GM23248 (cell line): ENCODE results near the gene B4GALNT1. TPM values are rescaled to one million over a fixed set of nuclear protein-coding genes. Genes with fewer than 3 reads are reported as not detected.

Source experiments
- DNase-seq: peaks from one replicate; pipeline ENCODE4 v3.0.0-alpha.2; 2015
- H2AFZ ChIP-seq: fragments of 200-600 bp; sonication (generic); 2 replicates; pipeline ENCODE4 v1.6.1; 2016; ENCODE audit warnings: antibody characterized with exemption
- H3F3A ChIP-seq: fragments of 200-600 bp; sonication (generic); 2 replicates; pipeline ENCODE4 v1.6.1; 2016; ENCODE audit warnings: mild to moderate bottlenecking, antibody characterized with exemption, mixed run types; ENCODE audit not compliant: insufficient read depth
- H3K27ac ChIP-seq: fragments of 200-600 bp; sonication (generic); 2 replicates; pipeline ENCODE4 v1.5.1; 2016; ENCODE audit warnings: mild to moderate bottlenecking
- H3K27me3 ChIP-seq: fragments of 200-600 bp; sonication (generic); replicated peaks from 2 replicates; pipeline ENCODE4 v1.6.1; 2016; ENCODE audit warnings: mild to moderate bottlenecking; ENCODE audit not compliant: insufficient read depth
- H3K36me3 ChIP-seq: fragments of 200-600 bp; sonication (generic); 2 replicates; pipeline ENCODE4 v1.6.1; 2016; ENCODE audit warnings: low read depth, mild to moderate bottlenecking
- H3K4me1 ChIP-seq: fragments of 200-600 bp; sonication (generic); 2 replicates; pipeline ENCODE4 v1.6.1; 2016; ENCODE audit warnings: mild to moderate bottlenecking; ENCODE audit not compliant: insufficient read depth
- H3K4me2 ChIP-seq: fragments of 200-600 bp; sonication (generic); one replicate; pipeline ENCODE4 v1.6.1; 2016; ENCODE audit warnings: mild to moderate bottlenecking; ENCODE audit not compliant: unreplicated experiment
- H3K4me3 ChIP-seq: fragments of 200-600 bp; sonication (generic); 2 replicates; pipeline ENCODE4 v1.5.1; 2016; ENCODE audit warnings: mild to moderate bottlenecking
- H3K79me2 ChIP-seq: fragments of 200-600 bp; sonication (generic); 2 replicates; pipeline ENCODE4 v1.6.1; 2016; ENCODE audit warnings: mild to moderate bottlenecking; ENCODE audit not compliant: insufficient read depth
- H3K9ac ChIP-seq: fragments of 200-600 bp; sonication (generic); 2 replicates; pipeline ENCODE4 v1.6.1; 2016; ENCODE audit warnings: mild to moderate bottlenecking
- H3K9me2 ChIP-seq: fragments of 200-600 bp; sonication (generic); 2 replicates; pipeline ENCODE4 v1.6.1; 2016; ENCODE audit warnings: mixed run types, mild to moderate bottlenecking, moderate library complexity; ENCODE audit not compliant: insufficient read depth
- H3K9me3 ChIP-seq: fragments of 200-600 bp; sonication (generic); one replicate; pipeline ENCODE4 v1.6.1; 2017; ENCODE audit warnings: low read depth
- H4K20me1 ChIP-seq: fragments of 200-600 bp; sonication (generic); 2 replicates; pipeline ENCODE4 v1.6.0; 2016; ENCODE audit not compliant: insufficient read depth
- EZH2 ChIP-seq: fragments of 200-600 bp; sonication (generic); IDR thresholded peaks from 2 replicates; pipeline ENCODE4 v1.6.1; 2018; ENCODE audit warnings: antibody characterized with exemption, mild to moderate bottlenecking; ENCODE audit not compliant: insufficient read depth, poor library complexity, severe bottlenecking
- EZH2phosphoT487 ChIP-seq: fragments of 200-600 bp; sonication (generic); IDR thresholded peaks from 2 replicates; pipeline ENCODE4 v1.6.1; 2018; ENCODE audit warnings: antibody characterized with exemption, moderate library complexity, mild to moderate bottlenecking, low read depth; ENCODE audit not compliant: insufficient read depth
- WGBS, 2 experiments: methylation state at CpG; one replicate each; pipeline ENCODE4 v1.1.6; 2015 to 2017; ENCODE audit warnings: low lambda C conversion rate in 2 of 2, low coverage in 1 of 2; ENCODE audit errors: missing lambda C conversion rate in 2 of 2; 5-methylcytosine and 5-hydroxymethylcytosine counted together
- in situ Hi-C: fragments of 300-500 bp; cut with MboI; formaldehyde crosslinking; loops from 2 replicates; pipeline ENCODE4 v1.15.0; 2020
- polyA plus RNA-seq: library from polyadenylated mRNA; unstranded; fragments of >200 nt; fragmentation: Nextera tagmentation; extraction: Ambion mirVana; gene quantifications from 2 replicates; pipeline ENCODE4 v1.2.1, GENCODE V29; 2016
- total RNA-seq: library from RNA; depleted of rRNA; stranded (reverse); fragments of >200 nt; shearing (Covaris generic); gene quantifications from 2 replicates; pipeline ENCODE4 v1.2.3, GENCODE V29; 2014

The B4GALNT1 gene
- total and polyA plus RNA-seq, 2 experiments from 2014 or later = 5.4 to 8.6 TPM

GRCh38 chr12:57622293-57623245, 10.4 kb downstream of the B4GALNT1 start:
- no peak overlapping the region for H2AFZ ChIP-seq
- H3K4me2 ChIP-seq = no peak overlapping the region
- no peak for DNase-seq
- in situ Hi-C loops = no loop called here
- H3K36me3 ChIP-seq = no peaks in the 10 kb centered on the region
- H3K27me3 ChIP-seq = peaks cover 14% of the 10 kb centered on the region
- H3K9me3 ChIP-seq = no peaks in the 10 kb centered on the region
- H3K27ac ChIP-seq = no peak overlapping the region
- no peaks in the 10 kb centered on the region for H4K20me1 ChIP-seq
- H3K4me1 ChIP-seq = peaks cover 3% of the 10 kb centered on the region; the same call in 1 of the 2 replicates
- H3K79me2 ChIP-seq = no peaks in the 10 kb centered on the region
- no peak for TF ChIP-seq EZH2phosphoT487
- no peak for TF ChIP-seq EZH2
- 78 to 81% methylated on average over 9 of the region's 9 CpGs for WGBS, 2 experiments
- peaks cover 6% of the 10 kb centered on the region; the same call in 1 of the 2 replicates for H3F3A ChIP-seq
- no peak overlapping the region for H3K9ac ChIP-seq
- H3K9me2 ChIP-seq = no peaks in the 10 kb centered on the region
- no peak overlapping the region for H3K4me3 ChIP-seq

- Histone ChIP-seq H3K9me2 (no peaks in the 10 kb centered on the region), H2AFZ (peak overlapping the region; percentile 68), H3K79me2 (no peaks in the 10 kb centered on the region), H3K4me2 (peak overlapping the region; percentile 69), H3K9me3 (no peaks in the 10 kb centered on the region), H3K4me3 (peak overlapping the region; percentile 68), H3K4me1 (peaks cover 4% of the 10 kb centered on the region), H4K20me1 (no peaks in the 10 kb centered on the region), H3F3A (peaks cover 6% of the 10 kb centered on the region; the same call in 1 of the 2 replicates), H3K27me3 (peaks cover 14% of the 10 kb centered on the region), H3K9ac (peak overlapping the region; percentile 40; the same call in 1 of the 2 replicates), H3K36me3 (no peaks in the 10 kb centered on the region), H3K27ac (no peak overlapping the region)
- 5% methylated on average over 49 of the region's 49 CpGs for WGBS, 2 experiments
- in situ Hi-C loops = no loop called here
- TF ChIP-seq EZH2 (no peak), EZH2phosphoT487 (no peak)
- DNase-seq = peak; percentile 61
Observed at GRCh38 chr12:57621497-57622292, 11.3 kb downstream of the B4GALNT1 start.

DNA sequence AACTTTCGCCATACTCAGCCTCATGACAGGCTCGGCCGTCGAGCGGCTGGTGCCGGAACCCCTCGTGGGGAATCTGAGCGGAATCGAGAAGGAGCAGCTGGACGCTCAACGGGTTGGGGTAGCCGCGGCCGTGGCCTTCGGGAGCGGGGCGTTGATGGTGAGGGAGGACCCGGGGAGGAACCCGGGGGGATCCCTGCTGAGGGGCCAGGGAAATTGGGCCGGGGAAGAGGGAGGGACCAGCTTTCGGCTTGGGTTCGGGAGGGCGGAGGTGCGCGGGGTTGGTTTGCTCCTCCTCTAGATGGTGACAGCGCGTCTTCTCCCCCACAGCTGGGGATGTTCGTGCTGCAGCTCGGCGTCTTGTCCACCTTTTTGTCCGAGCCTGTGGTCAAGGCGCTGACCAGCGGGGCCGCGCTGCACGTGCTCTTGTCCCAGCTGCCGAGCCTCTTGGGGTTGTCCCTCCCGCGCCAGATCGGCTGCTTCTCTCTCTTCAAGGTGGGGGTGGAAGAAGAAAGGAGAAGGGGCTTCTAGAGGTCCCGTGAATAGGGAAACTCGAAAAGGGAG, 12.0 kb downstream of the B4GALNT1 start:
- Histone ChIP-seq H3K79me2 (no peaks in the 10 kb centered on the region), H2AFZ (peak overlapping the region; percentile 68), H3K27me3 (peaks cover 14% of the 10 kb centered on the region), H3K4me1 (peaks cover 11% of the 10 kb centered on the region), H3K9me3 (no peaks in the 10 kb centered on the region), H3K36me3 (no peaks in the 10 kb centered on the region), H4K20me1 (no peaks in the 10 kb centered on the region), H3K9ac (peak overlapping the region; percentile 40; the same call in 1 of the 2 replicates), H3K27ac (no peak overlapping the region), H3K4me3 (peak overlapping the region; percentile 68), H3K4me2 (peak overlapping the region; percentile 69), H3K9me2 (no peaks in the 10 kb centered on the region), H3F3A (peaks cover 6% of the 10 kb centered on the region; the same call in 1 of the 2 replicates)
- 3 to 4% methylated on average over 35 to 38 of the region's 42 CpGs for WGBS, 2 experiments
- in situ Hi-C loops = no loop called here
- peak; percentile 55 for TF ChIP-seq EZH2
- no peak for TF ChIP-seq EZH2phosphoT487
- DNase-seq = peak; percentile 44
